ENCODE results near the gene EEF1E1. TPM values are rescaled to one million over a fixed set of nuclear protein-coding genes. Genes with fewer than 3 reads are reported as not detected.

Gene EEF1E1
- total RNA-seq, 1 donor from 2014 or later, result 44.5 TPM

GRCh38 chr6:8123236-8123635 is 20.9 kb upstream of the EEF1E1 start:
- Histone ChIP-seq H2AFZ (ENCODE audit: low read depth, low read length) (no peak overlapping the region), H3K4me1 (ENCODE audit: insufficient read depth, low read length) (no peaks in the 10 kb centered on the region), H3K27me3 (ENCODE audit: insufficient read depth, low read length) (no peaks in the 10 kb centered on the region), H3K27ac (ENCODE audit: low read depth, low read length) (no peak overlapping the region), H3K4me2 (ENCODE audit: low read length) (no peak overlapping the region), H3K36me3 (ENCODE audit: insufficient read depth, low read length) (no peaks in the 10 kb centered on the region), H3K9ac (ENCODE audit: low read length) (no peak overlapping the region), H3K9me3 (ENCODE audit: insufficient read depth, low read depth, low read length) (no peaks in the 10 kb centered on the region), H3K4me3 (ENCODE audit: insufficient read depth, low read depth, low read length) (no peak overlapping the region), H4K20me1 (ENCODE audit: insufficient read depth, low read length) (no peaks in the 10 kb centered on the region), H3K79me2 (ENCODE audit: insufficient read depth, low read length) (no peaks in the 10 kb centered on the region)
- Mint-ChIP-seq H3K27me3 (ENCODE audit: low read depth, unreplicated experiment) (no peaks in the 10 kb centered on the region), H3K4me3 (ENCODE audit: unreplicated experiment) (no peak overlapping the region), H3K27ac (ENCODE audit: unreplicated experiment) (no peak overlapping the region), H3K4me1 (ENCODE audit: low read depth, unreplicated experiment) (no peaks in the 10 kb centered on the region), H3K36me3 (ENCODE audit: low read depth, unreplicated experiment) (no peaks in the 10 kb centered on the region), H3K9me3 (ENCODE audit: unreplicated experiment) (no peaks in the 10 kb centered on the region)
- FAIRE-seq, result no peak
- no peak for DNase-seq (ENCODE audit: low read depth)
- no peak for TF ChIP-seq CTCF (IDR thresholded peaks at IDR 0.05; ENCODE audit: insufficient read depth, low read depth, low read length)
- no peak for TF ChIP-seq EZH2 (IDR thresholded peaks at IDR 0.05; ENCODE audit: insufficient read depth, low read length)

GRCh38 chr6:8114956-8115355 is 12.6 kb upstream of the EEF1E1 start:
- no peak overlapping the region for H3K9ac ChIP-seq (ENCODE audit: low read length)
- FAIRE-seq, result no peak
- no peak for DNase-seq (ENCODE audit: low read depth)
- peaks cover 3% of the 10 kb centered on the region for H3K9me3 ChIP-seq (ENCODE audit: insufficient read depth, low read depth, low read length)
- Mint-ChIP-seq H3K36me3 (ENCODE audit: low read depth, unreplicated experiment) (no peaks in the 10 kb centered on the region), H3K27me3 (ENCODE audit: low read depth, unreplicated experiment) (peaks cover 5% of the 10 kb centered on the region), H3K27ac (ENCODE audit: unreplicated experiment) (no peak overlapping the region), H3K4me3 (ENCODE audit: unreplicated experiment) (no peak overlapping the region), H3K9me3 (ENCODE audit: unreplicated experiment) (no peaks in the 10 kb centered on the region), H3K4me1 (ENCODE audit: low read depth, unreplicated experiment) (no peaks in the 10 kb centered on the region)
- no peaks in the 10 kb centered on the region for H3K79me2 ChIP-seq (ENCODE audit: insufficient read depth, low read length)
- no peak overlapping the region for H3K4me2 ChIP-seq (ENCODE audit: low read length)
- no peak overlapping the region for H2AFZ ChIP-seq (ENCODE audit: low read depth, low read length)
- H3K36me3 ChIP-seq (ENCODE audit: insufficient read depth, low read length), result no peaks in the 10 kb centered on the region
- H3K4me1 ChIP-seq (ENCODE audit: insufficient read depth, low read length), result no peaks in the 10 kb centered on the region
- H3K27me3 ChIP-seq (ENCODE audit: insufficient read depth, low read length), result no peaks in the 10 kb centered on the region
- no peaks in the 10 kb centered on the region for H4K20me1 ChIP-seq (ENCODE audit: insufficient read depth, low read length)
- no peak overlapping the region for H3K27ac ChIP-seq (ENCODE audit: low read depth, low read length)
- H3K4me3 ChIP-seq (ENCODE audit: insufficient read depth, low read depth, low read length), result no peak overlapping the region
- TF ChIP-seq EZH2 (IDR thresholded peaks at IDR 0.05; ENCODE audit: insufficient read depth, low read length) (no peak), CTCF (IDR thresholded peaks at IDR 0.05; ENCODE audit: insufficient read depth, low read depth, low read length) (no peak)

GRCh38 chr6:8113131-8113654 is 10.8 kb upstream of the EEF1E1 start:
- Histone ChIP-seq H3K9me3 (ENCODE audit: insufficient read depth, low read depth, low read length) (peaks cover 3% of the 10 kb centered on the region), H3K27me3 (ENCODE audit: insufficient read depth, low read length) (no peaks in the 10 kb centered on the region), H2AFZ (ENCODE audit: low read depth, low read length) (no peak overlapping the region), H3K9ac (ENCODE audit: low read length) (no peak overlapping the region), H3K4me1 (ENCODE audit: insufficient read depth, low read length) (peaks cover 7% of the 10 kb centered on the region), H3K4me3 (ENCODE audit: insufficient read depth, low read depth, low read length) (no peak overlapping the region), H4K20me1 (ENCODE audit: insufficient read depth, low read length) (no peaks in the 10 kb centered on the region), H3K79me2 (ENCODE audit: insufficient read depth, low read length) (no peaks in the 10 kb centered on the region), H3K36me3 (ENCODE audit: insufficient read depth, low read length) (no peaks in the 10 kb centered on the region), H3K27ac (ENCODE audit: low read depth, low read length) (no peak overlapping the region), H3K4me2 (ENCODE audit: low read length) (no peak overlapping the region)
- no peak overlapping the region for H3K27ac Mint-ChIP-seq (ENCODE audit: unreplicated experiment)
- H3K4me3 Mint-ChIP-seq (ENCODE audit: unreplicated experiment), result no peak overlapping the region
- DNase-seq (ENCODE audit: low read depth) (peak; percentile 11), FAIRE-seq (no peak)
- peaks cover 2% of the 10 kb centered on the region for H3K4me1 Mint-ChIP-seq (ENCODE audit: low read depth, unreplicated experiment)
- no peak for TF ChIP-seq EZH2 (IDR thresholded peaks at IDR 0.05; ENCODE audit: insufficient read depth, low read length)
- no peak for TF ChIP-seq CTCF (IDR thresholded peaks at IDR 0.05; ENCODE audit: insufficient read depth, low read depth, low read length)
- H3K36me3 Mint-ChIP-seq (ENCODE audit: low read depth, unreplicated experiment), result no peaks in the 10 kb centered on the region
- H3K9me3 Mint-ChIP-seq (ENCODE audit: unreplicated experiment), result no peaks in the 10 kb centered on the region
- H3K27me3 Mint-ChIP-seq (ENCODE audit: low read depth, unreplicated experiment), result peaks cover 5% of the 10 kb centered on the region
